Activated naive CD4-positive, alpha-beta T cell treated with anti-CD3 and anti-CD28 coated beads, Interleukin-2, amount 10 ng/mL, durations not matched to agents 7 days and 5 days (primary cell): Measurements from ENCODE around the gene STOML1.

Experiments
- CTCF ChIA-PET: fragments of 350-600 bp; sonication (Branson Sonifier 250); formaldehyde crosslinking; loops from one replicate; lab custom pipeline; 2021; ENCODE audit warnings: antibody characterized with exemption; lab: Charles Lee
- DNase-seq: peaks from one replicate; pipeline ENCODE4 v3.0.0-alpha.2; 2020
- H3K27ac Mint-ChIP-seq: one replicate; pipeline ENCODE4 v1.8.0; 2021; ENCODE audit warnings: mild to moderate bottlenecking, moderate library complexity, mixed read lengths
- H3K27me3 Mint-ChIP-seq: one replicate; pipeline ENCODE4 v1.8.0; 2021; ENCODE audit warnings: mild to moderate bottlenecking, mixed read lengths
- H3K36me3 Mint-ChIP-seq: one replicate; pipeline ENCODE4 v1.8.0; 2021; ENCODE audit warnings: mixed read lengths
- H3K4me1 Mint-ChIP-seq: one replicate; pipeline ENCODE4 v1.8.0; 2021; ENCODE audit warnings: mixed read lengths
- H3K4me3 Mint-ChIP-seq: one replicate; pipeline ENCODE4 v1.8.0; 2021; ENCODE audit warnings: mild to moderate bottlenecking, moderate library complexity, mixed read lengths
- H3K9me3 Mint-ChIP-seq: one replicate; pipeline ENCODE4 v1.8.0; 2021; ENCODE audit warnings: mixed read lengths

The STOML1 gene

DNA sequence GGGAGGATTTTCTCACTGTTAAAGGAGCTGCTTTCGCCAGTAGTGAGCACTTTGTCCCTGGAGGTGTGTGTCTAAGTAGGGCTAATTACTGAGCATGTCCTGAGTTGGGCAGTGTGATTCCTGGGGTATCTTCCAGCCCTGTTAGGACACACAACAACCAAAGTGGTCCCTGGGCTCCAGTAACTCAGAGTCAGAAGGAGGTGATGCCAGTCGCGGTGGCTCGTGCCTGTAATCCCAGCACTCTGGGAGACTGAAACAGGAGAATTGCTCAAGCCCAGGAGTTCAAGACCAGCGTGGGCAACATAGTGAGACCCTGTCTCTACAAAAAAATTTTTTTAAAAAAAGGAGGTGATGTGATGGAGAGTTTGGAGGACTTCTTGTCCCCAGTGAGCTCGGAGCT lies 40.0 kb upstream of the STOML1 start:
- H3K27me3 Mint-ChIP-seq: no peaks in the 10 kb centered on the region
- no peaks in the 10 kb centered on the region for H3K4me1 Mint-ChIP-seq
- H3K9me3 Mint-ChIP-seq: no peaks in the 10 kb centered on the region
- DNase-seq: no peak
- H3K36me3 Mint-ChIP-seq: peaks cover 54% of the 10 kb centered on the region
- H3K4me3 Mint-ChIP-seq: no peak overlapping the region
- CTCF ChIA-PET: no interaction called here
- peak overlapping the region; percentile 72 for H3K27ac Mint-ChIP-seq

DNA sequence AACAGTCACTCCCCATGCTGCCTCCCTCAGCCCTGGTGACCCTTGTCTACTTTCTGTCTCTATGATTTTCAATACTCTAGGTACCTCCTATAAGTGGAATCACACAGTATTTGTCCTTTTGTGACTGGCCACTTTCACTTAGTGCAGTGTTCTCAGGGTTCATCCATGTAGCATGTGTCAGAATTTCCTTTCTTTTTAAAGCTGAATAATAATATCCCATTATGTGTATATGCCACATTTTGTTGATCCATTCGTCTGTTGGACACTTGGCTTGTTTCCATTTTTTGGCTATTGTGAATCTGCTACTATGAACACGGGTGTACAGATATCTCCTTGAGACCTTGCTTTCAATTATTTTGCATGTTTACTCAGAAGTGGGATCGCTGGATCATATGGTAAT lies 36.6 kb upstream of the STOML1 start:
- peaks cover 47% of the 10 kb centered on the region for H3K36me3 Mint-ChIP-seq
- H3K4me1 Mint-ChIP-seq: no peaks in the 10 kb centered on the region
- no peak overlapping the region for H3K27ac Mint-ChIP-seq
- no peaks in the 10 kb centered on the region for H3K9me3 Mint-ChIP-seq
- DNase-seq: no peak
- no peak overlapping the region for H3K4me3 Mint-ChIP-seq
- CTCF ChIA-PET: interaction anchor here (1.4 to 1.7 kb wide), 2 partner anchors 9 to 18 kb away, joined by 5 to 9 read pairs; no protein-coding TSS in a partner anchor
- no peaks in the 10 kb centered on the region for H3K27me3 Mint-ChIP-seq

DNA sequence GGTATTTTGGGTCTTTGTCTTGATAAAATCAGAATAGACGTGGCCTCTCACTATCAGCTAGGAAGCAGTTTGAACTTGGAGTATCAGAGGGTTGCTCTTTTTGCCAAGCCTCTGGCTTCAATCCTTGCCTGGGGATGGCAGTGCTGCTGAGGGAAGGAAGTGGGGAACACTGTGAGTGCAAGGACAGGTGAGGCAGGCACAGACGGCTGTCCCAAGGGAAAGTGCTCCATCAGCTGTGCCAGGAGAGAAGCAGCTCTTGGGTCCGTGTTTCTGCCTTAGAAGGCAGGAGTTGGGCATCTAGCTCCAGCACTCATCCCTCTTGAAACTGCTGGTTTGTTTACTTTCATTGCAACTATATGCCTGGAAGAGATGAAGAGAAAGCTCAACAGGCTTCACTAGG lies 35.6 kb upstream of the STOML1 start:
- no peaks in the 10 kb centered on the region for H3K9me3 Mint-ChIP-seq
- H3K36me3 Mint-ChIP-seq: peaks cover 47% of the 10 kb centered on the region
- DNase-seq: no peak
- H3K4me3 Mint-ChIP-seq: no peak overlapping the region
- no peaks in the 10 kb centered on the region for H3K4me1 Mint-ChIP-seq
- no peaks in the 10 kb centered on the region for H3K27me3 Mint-ChIP-seq
- H3K27ac Mint-ChIP-seq: peak overlapping the region; percentile 33
- CTCF ChIA-PET: interaction anchor here (0.7 to 1.7 kb wide), 3 partner anchors 10 to 55 kb away, joined by 3 to 9 read pairs (median 5); no protein-coding TSS in a partner anchor

DNA sequence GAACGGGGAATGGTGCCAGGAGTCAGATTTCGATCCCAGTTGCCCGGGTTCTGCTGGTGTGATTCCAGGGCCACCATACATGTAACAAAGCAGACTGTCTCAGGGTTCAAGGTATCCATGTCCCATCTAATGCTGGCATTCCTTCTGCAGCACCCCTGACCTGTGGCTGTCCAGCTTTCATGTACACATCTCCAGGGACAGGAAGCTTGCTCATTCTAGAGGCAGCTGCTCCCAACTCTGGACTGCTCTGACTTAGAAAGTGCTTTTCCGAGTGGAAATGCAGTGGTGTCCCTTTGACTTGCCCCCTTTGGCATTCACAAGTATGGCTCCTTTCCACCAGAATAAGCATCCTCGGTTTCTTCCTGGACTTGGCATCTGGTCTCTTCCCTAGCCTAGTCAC lies 33.3 kb upstream of the STOML1 start:
- Mint-ChIP-seq H3K4me1 (peaks cover 8% of the 10 kb centered on the region), H3K9me3 (no peaks in the 10 kb centered on the region), H3K27me3 (no peaks in the 10 kb centered on the region), H3K36me3 (peaks cover 48% of the 10 kb centered on the region), H3K27ac (no peak overlapping the region), H3K4me3 (no peak overlapping the region)
- CTCF ChIA-PET: interaction anchor here (1.9 kb wide), 1 partner anchor 52 kb away, joined by 7 read pairs; no protein-coding TSS in a partner anchor
- DNase-seq: no peak

DNA sequence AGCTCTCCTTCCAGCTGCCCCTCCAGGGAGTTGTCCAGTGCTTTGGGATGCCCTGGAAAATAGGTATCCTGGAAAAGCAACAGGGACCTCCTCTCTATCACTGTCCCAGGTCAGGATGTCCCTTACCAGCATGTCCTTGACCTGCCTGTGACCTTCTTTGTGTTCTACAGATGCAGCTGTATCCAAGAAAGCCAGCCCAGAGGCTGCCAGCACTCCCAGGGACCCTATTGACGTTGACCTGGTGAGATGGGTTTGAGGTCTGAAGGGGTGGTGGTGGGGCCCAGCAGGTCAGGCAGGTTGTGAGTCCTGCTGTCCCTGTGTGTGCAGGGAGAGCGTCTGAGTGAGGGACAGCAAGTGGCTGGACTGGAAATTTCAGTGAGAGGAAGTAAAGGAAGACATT lies 32.6 kb upstream of the STOML1 start:
- H3K4me1 Mint-ChIP-seq: peaks cover 8% of the 10 kb centered on the region
- DNase-seq: no peak
- H3K27me3 Mint-ChIP-seq: no peaks in the 10 kb centered on the region
- H3K4me3 Mint-ChIP-seq: no peak overlapping the region
- H3K27ac Mint-ChIP-seq: no peak overlapping the region
- H3K9me3 Mint-ChIP-seq: no peaks in the 10 kb centered on the region
- CTCF ChIA-PET: interaction anchor here (1.4 kb wide), 1 partner anchor 52 kb away, joined by 3 read pairs; no protein-coding TSS in a partner anchor
- H3K36me3 Mint-ChIP-seq: peaks cover 50% of the 10 kb centered on the region

DNA sequence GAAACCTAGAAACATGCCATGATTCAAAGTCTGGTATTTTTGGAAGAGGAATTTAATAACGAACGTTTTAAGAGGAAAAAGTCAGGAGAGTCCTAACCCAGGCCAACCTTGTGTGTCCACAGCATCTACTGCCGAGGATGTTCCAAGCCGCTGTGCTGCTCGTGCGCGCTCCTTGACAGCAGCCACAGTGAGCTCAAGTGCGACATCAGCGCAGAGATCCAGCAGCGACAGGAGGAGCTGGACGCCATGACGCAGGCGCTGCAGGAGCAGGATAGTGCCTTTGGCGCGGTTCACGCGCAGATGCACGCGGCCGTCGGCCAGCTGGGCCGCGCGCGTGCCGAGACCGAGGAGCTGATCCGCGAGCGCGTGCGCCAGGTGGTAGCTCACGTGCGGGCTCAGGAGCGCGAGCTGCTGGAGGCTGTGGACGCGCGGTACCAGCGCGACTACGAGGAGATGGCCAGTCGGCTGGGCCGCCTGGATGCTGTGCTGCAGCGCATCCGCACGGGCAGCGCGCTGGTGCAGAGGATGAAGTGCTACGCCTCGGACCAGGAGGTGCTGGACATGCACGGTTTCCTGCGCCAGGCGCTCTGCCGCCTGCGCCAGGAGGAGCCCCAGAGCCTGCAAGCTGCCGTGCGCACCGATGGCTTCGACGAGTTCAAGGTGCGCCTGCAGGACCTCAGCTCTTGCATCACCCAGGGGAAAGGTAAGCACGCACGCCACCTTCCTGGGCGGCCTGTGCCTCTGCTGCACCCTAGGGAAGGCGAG lies 30.8 kb upstream of the STOML1 start:
- no peaks in the 10 kb centered on the region for H3K27me3 Mint-ChIP-seq
- no peak overlapping the region for H3K4me3 Mint-ChIP-seq
- H3K4me1 Mint-ChIP-seq: peaks cover 8% of the 10 kb centered on the region
- CTCF ChIA-PET: no interaction called here
- H3K27ac Mint-ChIP-seq: no peak overlapping the region
- DNase-seq: no peak
- H3K36me3 Mint-ChIP-seq: peaks cover 44% of the 10 kb centered on the region
- H3K9me3 Mint-ChIP-seq: no peaks in the 10 kb centered on the region

DNA sequence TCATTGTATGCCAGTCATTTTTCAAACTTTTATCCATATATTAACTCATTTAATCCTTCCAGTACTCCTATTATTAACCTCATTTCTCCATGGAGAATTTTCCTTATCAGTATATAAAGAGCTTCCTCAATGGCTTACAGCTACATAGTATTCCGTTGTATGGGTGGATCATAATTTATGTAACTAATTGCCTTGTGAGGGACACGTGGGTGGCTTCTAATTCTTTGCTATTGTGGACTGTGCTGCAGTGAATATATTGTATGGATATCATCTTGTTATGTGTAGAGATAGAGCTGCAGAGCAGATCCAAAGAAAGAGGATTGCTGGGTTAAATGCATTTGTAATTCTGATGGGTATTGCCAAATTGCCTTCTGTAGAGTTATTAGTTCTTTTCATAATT lies 27.6 kb upstream of the STOML1 start:
- peaks cover 42% of the 10 kb centered on the region for H3K36me3 Mint-ChIP-seq
- no peaks in the 10 kb centered on the region for H3K27me3 Mint-ChIP-seq
- no peak for DNase-seq
- H3K4me3 Mint-ChIP-seq: no peak overlapping the region
- CTCF ChIA-PET: no interaction called here
- peaks cover 18% of the 10 kb centered on the region for H3K4me1 Mint-ChIP-seq
- H3K27ac Mint-ChIP-seq: no peak overlapping the region
- no peaks in the 10 kb centered on the region for H3K9me3 Mint-ChIP-seq

DNA sequence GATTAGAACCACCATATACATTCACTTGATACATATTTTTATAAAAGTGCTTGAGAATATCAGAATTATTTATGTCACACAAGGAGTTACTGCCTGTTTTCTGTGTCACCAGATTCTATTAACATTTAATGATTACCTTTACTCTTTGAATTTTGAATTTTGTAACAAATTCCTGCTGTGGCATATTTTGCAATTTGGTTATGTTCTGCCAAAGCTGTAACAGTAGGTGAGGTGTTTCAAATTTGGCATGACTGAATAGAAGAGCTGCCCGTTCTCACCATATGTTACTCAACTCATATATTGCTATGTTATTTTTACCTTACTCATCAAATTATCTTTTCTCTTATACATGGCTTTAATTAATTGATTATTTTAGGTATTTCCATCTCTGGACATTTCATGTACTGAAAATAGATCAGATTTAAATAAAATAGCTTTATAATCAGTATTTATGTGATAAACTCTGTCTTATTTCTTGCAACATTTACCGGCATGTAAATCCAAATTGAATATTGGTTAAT lies 21.3 kb upstream of the STOML1 start:
- Mint-ChIP-seq H3K4me3 (no peak overlapping the region), H3K27ac (no peak overlapping the region), H3K9me3 (peaks cover 4% of the 10 kb centered on the region), H3K4me1 (peaks cover 45% of the 10 kb centered on the region), H3K27me3 (no peaks in the 10 kb centered on the region), H3K36me3 (peaks cover 42% of the 10 kb centered on the region)
- DNase-seq: no peak
- CTCF ChIA-PET: no interaction called here

DNA sequence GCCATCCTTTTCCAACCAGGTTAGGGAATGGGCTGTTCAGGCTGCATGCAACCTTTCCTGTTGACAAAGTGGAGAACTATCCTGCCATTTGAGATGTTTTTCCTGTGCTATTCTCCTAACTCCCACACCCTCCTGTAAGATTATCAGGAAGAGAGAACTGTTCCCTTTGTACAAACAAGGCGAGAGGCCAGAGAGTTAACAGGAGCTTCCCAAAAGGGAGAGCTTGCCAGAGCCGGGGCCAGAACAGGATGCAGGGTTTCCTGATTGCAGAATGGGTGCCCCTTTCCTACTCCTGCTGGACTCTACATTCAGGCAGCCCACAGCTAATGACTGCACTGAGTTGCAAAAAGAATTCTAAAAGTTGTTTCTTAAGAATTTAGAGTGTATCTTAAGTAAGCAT lies 19.5 kb upstream of the STOML1 start:
- CTCF ChIA-PET: no interaction called here
- no peak overlapping the region for H3K4me3 Mint-ChIP-seq
- H3K27ac Mint-ChIP-seq: no peak overlapping the region
- H3K9me3 Mint-ChIP-seq: peaks cover 4% of the 10 kb centered on the region
- no peaks in the 10 kb centered on the region for H3K27me3 Mint-ChIP-seq
- no peak for DNase-seq
- peaks cover 54% of the 10 kb centered on the region for H3K36me3 Mint-ChIP-seq
- H3K4me1 Mint-ChIP-seq: peaks cover 63% of the 10 kb centered on the region

DNA sequence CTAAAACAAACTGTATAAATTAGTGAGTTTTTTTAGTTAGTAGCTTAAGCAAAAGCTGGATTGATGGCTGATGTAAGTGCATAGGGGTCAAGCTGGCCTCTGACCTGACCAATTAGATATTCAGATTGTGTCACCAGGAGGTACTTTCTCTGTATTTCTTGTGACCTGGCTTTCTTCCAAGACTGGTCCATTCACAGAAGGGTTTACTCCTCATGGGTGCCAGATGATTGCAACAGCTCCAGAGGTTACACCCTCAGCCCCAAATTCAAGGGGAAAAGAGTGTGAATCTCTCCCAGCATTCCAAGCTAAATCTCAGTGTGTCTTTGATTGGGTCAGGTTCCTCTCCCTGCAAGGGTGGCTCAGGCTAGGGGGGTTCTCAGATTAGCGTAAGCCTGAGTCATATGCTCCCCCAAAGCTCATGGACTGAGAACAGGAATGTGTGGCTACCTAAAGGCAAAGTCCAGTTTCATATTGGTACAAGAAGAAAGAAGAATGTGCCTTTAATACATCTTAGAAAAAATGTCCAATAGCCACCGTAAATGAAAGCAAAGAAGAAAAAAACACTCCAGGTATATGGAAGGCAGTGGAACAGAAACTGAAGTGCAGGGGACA lies 18.9 kb upstream of the STOML1 start:
- CTCF ChIA-PET: interaction anchor here (1.1 to 1.2 kb wide), 2 partner anchors 17 to 38 kb away, joined by 5 read pairs; no protein-coding TSS in a partner anchor
- H3K9me3 Mint-ChIP-seq: peaks cover 4% of the 10 kb centered on the region
- H3K4me1 Mint-ChIP-seq: peaks cover 67% of the 10 kb centered on the region
- no peak for DNase-seq
- no peaks in the 10 kb centered on the region for H3K27me3 Mint-ChIP-seq
- H3K36me3 Mint-ChIP-seq: peaks cover 58% of the 10 kb centered on the region
- H3K4me3 Mint-ChIP-seq: no peak overlapping the region
- no peak overlapping the region for H3K27ac Mint-ChIP-seq

DNA sequence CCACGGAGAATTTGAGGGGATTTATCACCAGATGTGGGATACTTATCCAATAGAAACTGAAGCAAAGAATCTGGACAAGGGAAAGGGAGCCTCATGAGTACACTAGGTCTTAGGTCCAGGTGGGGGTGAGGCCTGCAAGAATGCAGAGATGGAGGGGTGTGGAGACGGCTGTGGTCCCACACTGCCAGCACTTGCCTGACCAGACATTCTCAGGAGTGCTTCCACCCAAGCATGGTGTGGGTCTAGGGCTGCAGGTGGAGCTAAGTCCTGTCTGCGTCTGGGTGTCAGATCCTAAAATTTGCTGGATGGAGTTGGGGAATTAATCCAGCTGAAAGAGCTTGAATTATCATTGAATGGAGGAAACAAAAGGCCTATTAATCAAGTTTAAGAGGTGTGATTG lies 16.8 kb upstream of the STOML1 start:
- peaks cover 4% of the 10 kb centered on the region for H3K9me3 Mint-ChIP-seq
- H3K27me3 Mint-ChIP-seq: no peaks in the 10 kb centered on the region
- no peak overlapping the region for H3K4me3 Mint-ChIP-seq
- H3K27ac Mint-ChIP-seq: peak overlapping the region; percentile 24
- CTCF ChIA-PET: no interaction called here
- H3K4me1 Mint-ChIP-seq: peaks cover 60% of the 10 kb centered on the region
- peaks cover 60% of the 10 kb centered on the region for H3K36me3 Mint-ChIP-seq
- no peak for DNase-seq

DNA sequence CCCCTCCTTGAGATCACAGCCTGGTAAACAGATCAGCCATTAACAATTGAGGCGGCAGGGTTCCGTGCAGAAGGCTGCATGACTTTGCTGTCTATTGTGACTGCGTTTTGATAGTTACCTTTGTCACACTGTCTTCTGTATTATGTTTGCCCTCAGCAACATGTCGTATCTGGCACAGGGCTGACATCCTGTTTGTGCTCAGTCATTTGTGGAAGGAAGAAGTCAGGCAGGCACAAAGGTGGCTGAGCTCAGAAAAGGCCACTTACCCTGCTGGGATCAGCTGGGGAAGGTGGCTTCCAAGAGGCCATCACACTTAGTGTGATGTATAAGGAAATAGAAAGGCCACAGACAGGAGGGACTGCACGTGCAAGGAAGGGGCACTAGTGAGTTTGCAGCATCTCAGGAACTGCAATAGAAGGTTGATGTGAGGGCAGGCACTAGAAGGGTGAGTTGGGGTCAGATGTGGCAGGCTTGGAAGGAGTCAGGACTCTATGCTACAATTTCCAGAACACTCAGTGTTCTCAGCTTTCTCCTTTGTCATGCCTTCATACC lies 15.8 kb upstream of the STOML1 start:
- peak overlapping the region; percentile 90 for H3K27ac Mint-ChIP-seq
- CTCF ChIA-PET: interaction anchor here (1.0 kb wide), 2 partner anchors 14 to 35 kb away, joined by 3 to 5 read pairs; no protein-coding TSS in a partner anchor
- peaks cover 67% of the 10 kb centered on the region for H3K36me3 Mint-ChIP-seq
- H3K9me3 Mint-ChIP-seq: peaks cover 4% of the 10 kb centered on the region
- H3K4me3 Mint-ChIP-seq: peak overlapping the region; percentile 45
- peaks cover 65% of the 10 kb centered on the region for H3K4me1 Mint-ChIP-seq
- H3K27me3 Mint-ChIP-seq: no peaks in the 10 kb centered on the region
- DNase-seq: peak; percentile 56

DNA sequence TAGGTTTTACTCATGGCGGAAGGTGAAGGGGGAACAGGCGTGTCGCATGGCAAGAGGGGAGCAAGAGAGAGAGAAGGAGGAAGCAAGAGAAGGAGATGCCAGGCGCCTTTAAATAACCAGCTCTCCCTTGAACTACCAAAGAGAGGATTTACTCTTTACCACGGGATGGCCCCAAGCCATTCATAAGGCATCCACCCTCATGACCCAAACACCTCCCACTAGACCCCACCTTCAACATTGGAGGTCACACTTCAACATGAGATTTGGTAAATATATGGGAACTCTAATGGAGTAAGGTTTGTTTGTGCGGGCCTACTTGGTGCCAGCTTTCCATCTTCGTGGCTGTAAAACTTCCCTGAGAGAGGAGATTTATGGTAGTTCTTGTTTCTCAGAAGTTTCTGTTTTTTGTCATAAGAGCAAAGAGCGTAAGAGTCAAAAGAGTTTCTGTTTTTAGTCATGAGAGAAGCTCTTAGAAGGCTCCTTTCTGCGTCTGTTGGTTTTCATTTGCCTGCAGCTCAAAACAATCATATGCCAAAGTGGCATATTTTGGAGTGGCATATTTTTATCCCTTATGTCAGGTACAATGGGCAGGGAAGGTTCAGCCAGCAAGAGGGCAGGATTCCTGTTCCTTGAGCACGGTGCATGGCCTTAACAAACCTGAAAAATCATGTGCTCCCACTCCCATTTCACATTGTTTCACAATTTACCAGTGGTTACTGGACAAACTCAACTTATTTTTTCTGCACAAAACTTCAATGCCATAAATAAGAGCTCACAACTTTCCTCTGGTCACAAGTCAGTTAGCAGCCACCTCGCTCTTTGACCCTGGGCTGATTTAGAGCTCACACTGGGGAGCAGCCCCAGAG lies 14.9 kb upstream of the STOML1 start:
- no peaks in the 10 kb centered on the region for H3K27me3 Mint-ChIP-seq
- peak overlapping the region; percentile 45 for H3K4me3 Mint-ChIP-seq
- peaks cover 62% of the 10 kb centered on the region for H3K4me1 Mint-ChIP-seq
- H3K36me3 Mint-ChIP-seq: peaks cover 68% of the 10 kb centered on the region
- peak overlapping the region; percentile 90 for H3K27ac Mint-ChIP-seq
- no peak for DNase-seq
- H3K9me3 Mint-ChIP-seq: no peaks in the 10 kb centered on the region
- CTCF ChIA-PET: interaction anchor here (1.0 to 1.6 kb wide), 3 partner anchors 14 to 34 kb away, joined by 3 to 5 read pairs (median 4); no protein-coding TSS in a partner anchor
